HG03175 (cell line): ENCODE results near the gene RAB4A.
A peak's percentile ranks its signal among the peaks of the same experiment; 100 is the strongest.

Experiments
- ATAC-seq: cut with Tn5 transposase; IDR thresholded peaks from one replicate; pipeline ENCODE4 v1.9.1; 2021; ENCODE audit warnings: mild to moderate bottlenecking, moderate library complexity; ENCODE audit not compliant: unreplicated experiment

RAB4A gene

GRCh38 chr1:229270547-229271447 lies at the start of gene RAB4A:
Gene RAB4A, plus strand, starts transcription at chr1:229271111. Its CDS starts 229 bp downstream, at chr1:229271340.
- ATAC-seq = peak; percentile 87

DNA sequence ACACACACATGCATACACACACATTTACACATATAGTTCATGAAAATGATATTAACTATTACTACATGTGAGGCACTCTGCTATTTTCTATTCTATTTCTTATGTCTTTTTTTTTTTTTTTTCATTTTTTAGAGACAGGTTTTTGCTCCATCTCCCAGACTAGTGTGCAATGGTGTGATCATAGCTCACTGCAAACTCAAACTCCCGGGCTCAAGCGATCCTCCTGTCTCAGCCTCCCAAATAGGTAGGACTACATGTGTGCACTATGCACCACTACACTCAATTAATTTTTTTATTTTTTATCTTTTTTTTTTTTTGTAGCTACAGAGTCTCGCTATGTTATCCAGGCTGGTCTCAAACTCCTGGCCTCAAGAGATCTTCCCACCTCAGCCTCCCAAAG lies 48.8 kb upstream of the RAB4A start:
- ATAC-seq = no peak

DNA sequence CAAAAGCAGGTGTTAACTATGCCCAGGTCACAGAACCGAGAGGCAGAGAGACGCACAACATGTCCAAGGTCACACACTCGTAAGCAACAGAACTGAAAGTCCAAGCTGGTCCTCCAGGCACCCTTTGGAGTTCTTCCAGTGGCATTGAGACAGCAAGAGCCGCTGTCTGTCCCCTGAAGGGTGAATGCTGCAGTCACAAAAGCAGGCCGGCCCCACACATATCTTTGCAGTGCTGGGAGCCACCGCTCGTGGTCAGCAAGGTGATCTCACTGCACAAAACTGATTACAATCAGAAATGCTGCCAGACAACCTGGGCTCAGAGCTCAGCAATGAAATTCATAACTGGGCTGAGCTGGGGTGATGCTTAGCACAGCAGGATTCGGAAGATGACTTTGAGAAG lies 47.4 kb upstream of the RAB4A start:
- no peak for ATAC-seq

GRCh38 chr1:229224308-229224707 lies 46.6 kb upstream of the RAB4A start:
- ATAC-seq = no peak

GRCh38 chr1:229225331-229225782 lies 45.6 kb upstream of the RAB4A start:
- no peak for ATAC-seq

GRCh38 chr1:229226796-229227195 lies 44.1 kb upstream of the RAB4A start:
- ATAC-seq = no peak

DNA sequence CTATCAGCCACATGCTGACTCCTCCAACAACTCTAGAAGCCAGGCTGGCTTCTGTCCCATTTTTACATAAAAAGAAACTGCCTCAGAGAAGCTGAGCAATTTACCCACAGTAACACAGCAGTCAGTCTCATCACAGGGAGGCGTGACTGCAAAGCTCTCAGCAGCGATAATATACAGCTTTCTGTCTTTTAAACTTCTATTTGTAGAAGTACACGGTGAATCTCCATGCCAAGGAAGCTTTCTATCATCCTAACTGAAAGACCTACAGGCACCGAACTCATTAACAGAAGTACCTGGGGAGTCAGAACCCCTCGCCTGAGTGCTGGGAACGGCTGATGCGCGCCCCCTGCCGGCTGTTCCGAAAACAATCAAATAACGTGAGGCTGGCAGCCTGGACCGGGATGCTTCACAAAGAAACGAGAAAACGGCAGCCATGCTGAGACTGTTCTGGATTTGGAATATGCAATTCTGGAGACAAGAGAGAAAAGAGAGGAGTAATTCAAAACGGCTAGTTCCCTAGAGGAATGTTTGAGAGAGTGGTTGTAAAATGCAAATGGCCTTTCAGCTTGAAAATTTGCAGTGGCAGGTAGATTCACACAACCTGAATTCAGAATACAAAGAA lies 43.5 kb upstream of the RAB4A start:
- no peak for ATAC-seq

- no peak for ATAC-seq
Measured at GRCh38 chr1:229228522-229228921, 42.4 kb upstream of the RAB4A start.

DNA sequence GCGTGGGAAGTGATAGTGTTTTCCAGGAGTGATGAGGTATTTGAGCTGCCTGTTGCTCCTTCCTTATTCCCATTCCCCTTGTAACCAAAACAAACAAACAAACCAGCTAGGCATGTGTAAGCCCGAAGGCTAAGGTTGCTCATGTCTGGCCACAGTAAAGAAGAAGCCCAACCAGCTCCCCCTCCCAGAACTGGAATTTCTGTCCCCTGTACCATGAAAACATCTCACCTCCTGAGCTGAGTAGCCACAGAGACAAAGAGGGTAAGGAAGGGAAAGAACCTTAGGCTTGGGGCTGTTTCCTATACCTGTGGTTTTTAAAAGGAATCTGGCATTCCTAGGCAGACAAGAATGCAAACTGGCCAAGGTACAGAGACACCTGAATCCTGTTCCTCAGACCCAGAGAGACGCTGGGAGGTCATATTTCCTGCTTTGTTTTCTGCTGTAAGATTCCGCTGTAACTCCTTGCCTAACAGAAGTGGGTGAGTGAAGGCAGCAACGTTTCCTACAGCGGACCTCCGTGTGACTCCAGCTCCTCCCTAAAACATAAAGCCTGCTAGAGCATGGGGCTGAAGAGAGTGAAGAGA lies 41.7 kb upstream of the RAB4A start:
- ATAC-seq = no peak

GRCh38 chr1:229229721-229230139 lies 41.2 kb upstream of the RAB4A start:
- ATAC-seq = no peak

GRCh38 chr1:229230140-229230892 lies 40.6 kb upstream of the RAB4A start:
- ATAC-seq = peak; percentile 79

DNA sequence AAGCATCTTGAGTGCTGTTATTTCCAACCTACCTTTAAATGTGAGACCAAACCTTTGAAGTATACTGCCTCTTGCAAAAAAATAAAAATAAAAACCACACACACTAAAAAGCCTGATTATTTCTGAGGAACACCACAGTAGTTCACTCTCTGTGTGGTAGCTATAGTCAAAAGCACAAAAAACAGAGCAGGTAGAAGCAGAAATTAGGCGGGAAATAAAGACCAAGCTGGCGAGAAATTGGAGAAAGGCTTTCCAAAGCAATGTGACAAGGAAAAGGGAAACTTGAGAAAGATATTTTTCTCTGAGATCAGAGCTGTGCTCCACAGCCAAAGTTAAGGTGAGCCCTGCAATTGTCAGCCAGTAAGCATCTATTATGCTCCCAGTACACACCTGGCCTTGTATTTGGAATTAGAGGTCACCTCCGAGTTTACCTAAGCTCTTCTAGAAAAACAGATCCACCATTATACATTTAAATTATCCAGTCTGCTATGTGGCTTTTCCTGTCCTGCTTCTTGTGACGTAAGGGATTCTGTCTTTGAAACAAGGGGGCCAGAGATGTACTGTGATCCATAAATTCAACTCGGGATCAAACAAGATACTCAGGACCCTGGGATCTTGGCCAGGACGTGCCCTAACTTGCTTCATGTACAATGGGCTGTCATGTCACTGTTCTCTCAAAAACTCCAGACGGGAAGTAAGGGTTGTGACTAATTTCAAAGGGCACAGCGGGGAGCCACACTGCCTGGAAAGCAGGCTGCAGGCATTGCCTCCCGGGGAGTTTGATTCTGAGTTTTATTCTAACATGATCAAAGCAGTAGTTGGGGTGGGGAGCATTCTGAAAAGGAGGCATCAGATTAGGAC lies 39.8 kb upstream of the RAB4A start:
- ATAC-seq = no peak

DNA sequence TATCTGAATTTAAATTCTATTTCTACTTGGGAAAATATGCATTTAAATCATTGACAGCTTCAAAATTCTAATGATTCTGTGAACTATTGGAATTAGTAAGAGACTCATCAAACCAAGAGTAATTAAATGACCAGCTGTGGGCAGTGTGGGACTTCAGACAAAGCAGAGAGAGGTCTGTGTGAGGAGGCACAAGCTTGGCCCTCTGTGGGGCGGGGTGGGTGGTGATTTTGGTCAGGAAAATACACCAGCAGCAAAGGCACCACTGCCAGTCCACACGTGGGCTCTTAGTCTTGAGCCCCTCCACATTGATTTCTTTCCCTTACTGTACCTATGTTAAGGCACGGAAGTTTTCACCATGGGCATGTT lies 39.2 kb upstream of the RAB4A start:
- no peak for ATAC-seq

- no peak for ATAC-seq
Measured at GRCh38 chr1:229234870-229235472, 35.9 kb upstream of the RAB4A start.

GRCh38 chr1:229237320-229237719 lies 33.6 kb upstream of the RAB4A start:
- no peak for ATAC-seq

DNA sequence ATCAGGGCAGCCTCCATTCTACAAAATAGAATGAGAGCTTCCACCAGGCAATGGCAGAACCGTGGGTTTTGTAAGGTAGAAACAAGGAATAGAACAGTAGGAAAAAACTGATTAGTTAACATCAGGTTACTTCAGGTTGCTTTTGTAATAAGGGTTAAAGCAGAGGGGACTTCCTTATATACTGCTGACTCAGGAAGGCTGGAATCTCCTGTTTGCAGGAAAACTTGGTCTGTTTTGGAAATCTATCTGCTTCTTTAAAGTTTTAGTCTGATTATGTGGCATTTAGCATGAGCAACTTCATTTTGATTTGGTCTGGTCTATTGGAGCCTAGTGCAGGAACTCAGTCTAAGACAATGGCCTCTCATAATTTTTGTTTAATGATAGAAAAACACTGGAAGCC lies 32.7 kb upstream of the RAB4A start:
- ATAC-seq = no peak

GRCh38 chr1:229238674-229239415 lies 32.1 kb upstream of the RAB4A start:
- no peak for ATAC-seq

- no peak for ATAC-seq
Measured at GRCh38 chr1:229240532-229240931, 30.4 kb upstream of the RAB4A start.

DNA sequence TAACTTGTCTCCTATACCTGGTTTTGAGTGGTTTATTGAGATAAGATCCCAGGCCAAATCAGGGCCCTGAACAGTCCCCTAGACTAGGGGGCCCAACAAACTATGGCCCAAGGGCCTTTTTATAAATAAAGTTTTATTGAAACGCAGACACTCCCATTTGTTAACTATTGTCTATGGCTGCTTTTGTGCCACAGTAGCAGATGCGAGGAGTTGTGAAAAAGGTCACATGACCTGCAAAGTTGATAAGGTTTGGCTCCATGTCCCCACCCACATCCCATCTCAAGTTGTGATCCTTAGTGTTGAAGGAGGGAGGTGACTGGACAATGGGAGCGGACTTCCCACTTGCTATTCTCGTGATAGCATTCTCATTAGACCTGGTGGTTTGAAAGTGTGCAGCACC lies 29.5 kb upstream of the RAB4A start:
- ATAC-seq = no peak
